Endodermal cell (in vitro differentiated cells): Measurements from ENCODE around the gene NLRP9. TPM values are rescaled to one million over a fixed set of nuclear protein-coding genes. Genes with fewer than 3 reads are reported as not detected.

ENCODE experiments used
- DNase-seq: peaks from one replicate; pipeline ENCODE4 v3.0.0-alpha.2; 2017
- H3K27ac ChIP-seq: 2 replicates; pipeline ENCODE4 v1.5.1; 2013; ENCODE audit warnings: mild to moderate bottlenecking, low read depth, low read length, moderate library complexity
- H3K27me3 ChIP-seq: 2 replicates; pipeline ENCODE4 v1.6.1; 2013; ENCODE audit warnings: mild to moderate bottlenecking, low read length, moderate library complexity; ENCODE audit not compliant: insufficient read depth, control insufficient read depth, poor library complexity, severe bottlenecking
- H3K36me3 ChIP-seq: 2 replicates; pipeline ENCODE4 v1.7.0; 2013; ENCODE audit warnings: mild to moderate bottlenecking, low read length, moderate library complexity; ENCODE audit not compliant: control insufficient read depth, insufficient read depth
- H3K4me1 ChIP-seq: one replicate; pipeline ENCODE4 v1.7.0; 2013; ENCODE audit warnings: low read length; ENCODE audit not compliant: control insufficient read depth, insufficient read depth
- H3K4me3 ChIP-seq: 2 replicates; pipeline ENCODE4 v1.5.1; 2013; ENCODE audit warnings: mild to moderate bottlenecking, low read length, moderate library complexity
- H3K9ac ChIP-seq: 2 replicates; pipeline ENCODE4 v1.6.1; 2013; ENCODE audit warnings: mild to moderate bottlenecking, low read length, moderate library complexity; ENCODE audit not compliant: poor library complexity, severe bottlenecking; ENCODE audit errors: extremely low read depth
- H3K9me3 ChIP-seq: 2 replicates; pipeline ENCODE4 v1.6.1; 2013; ENCODE audit warnings: mild to moderate bottlenecking, low read length, moderate library complexity; ENCODE audit not compliant: control insufficient read depth
- H3K27ac Mint-ChIP-seq: 2 replicates; pipeline ENCODE4 v1.8.0; 2020; ENCODE audit warnings: mixed read lengths
- H3K27me3 Mint-ChIP-seq: 2 replicates; pipeline ENCODE4 v1.8.0; 2021; ENCODE audit warnings: mild to moderate bottlenecking, mixed read lengths; ENCODE audit not compliant: insufficient read depth
- H3K36me3 Mint-ChIP-seq: 2 replicates; pipeline ENCODE4 v1.8.0; 2020; ENCODE audit warnings: low read depth, mixed read lengths
- H3K4me1 Mint-ChIP-seq: 2 replicates; pipeline ENCODE4 v1.8.0; 2020; ENCODE audit warnings: mixed read lengths
- H3K4me3 Mint-ChIP-seq: 2 replicates; pipeline ENCODE4 v1.8.0; 2020; ENCODE audit warnings: mild to moderate bottlenecking, moderate library complexity, mixed read lengths
- H3K9me3 Mint-ChIP-seq: 2 replicates; pipeline ENCODE4 v1.8.0; 2020; ENCODE audit warnings: mild to moderate bottlenecking, mixed read lengths
- CTCF ChIP-seq: fragments of 200-600 bp; sonication (generic); conservative IDR thresholded peaks from 2 replicates; pipeline ENCODE4 v1.5.0; 2021; ENCODE audit warnings: antibody characterized with exemption, mild to moderate bottlenecking
- WGBS, 2 experiments: methylation state at CpG; one replicate each; pipeline versions ENCODE4 v1.1.5 to v1.1.7; 2013; ENCODE audit warnings: missing lambda C conversion rate in 2 of 2, mixed read lengths in 1 of 2; ENCODE audit not compliant: insufficient coverage in 1 of 2, insufficient read length in 1 of 2; 5-methylcytosine and 5-hydroxymethylcytosine counted together
- total RNA-seq, 2 donors: library from RNA; stranded (reverse); fragmentation: NEBNext Ultra II Directional in 1 of 2; extraction: Animal tissue kit (Norgen Biotek cat#: 25700) in 1 of 2; gene quantifications; 2 replicates in 1 of 2; 3 replicates in 1 of 2; pipeline ENCODE4 v1.2.1, GENCODE V29; 2021

The NLRP9 gene
- total RNA-seq, 2 donors from 2014 or later, result not detected

GRCh38 chr19:55687281-55688201 is 50.7 kb downstream of the NLRP9 start:
- Mint-ChIP-seq H3K9me3 (no peaks in the 10 kb centered on the region), H3K27ac (no peak overlapping the region), H3K27me3 (no peaks in the 10 kb centered on the region), H3K36me3 (peaks cover 39% of the 10 kb centered on the region), H3K4me1 (peaks cover 13% of the 10 kb centered on the region), H3K4me3 (no peak overlapping the region)
- H3K4me1 ChIP-seq, result peaks cover 12% of the 10 kb centered on the region
- WGBS, 2 experiments, result 95 to 98% methylated on average over 8 to 22 of the region's 22 CpGs
- no peaks in the 10 kb centered on the region for H3K9me3 ChIP-seq
- no peak overlapping the region for H3K9ac ChIP-seq
- no peak for DNase-seq
- no peak overlapping the region for H3K27ac ChIP-seq
- H3K27me3 ChIP-seq, result no peaks in the 10 kb centered on the region
- no peak overlapping the region for H3K4me3 ChIP-seq
- H3K36me3 ChIP-seq, result peaks cover 26% of the 10 kb centered on the region
- TF ChIP-seq CTCF, result no peak

GRCh38 chr19:55686311-55687050 is 51.7 kb downstream of the NLRP9 start:
- Mint-ChIP-seq H3K9me3 (no peaks in the 10 kb centered on the region), H3K4me3 (no peak overlapping the region), H3K4me1 (peaks cover 13% of the 10 kb centered on the region), H3K27me3 (no peaks in the 10 kb centered on the region), H3K27ac (no peak overlapping the region), H3K36me3 (peaks cover 42% of the 10 kb centered on the region)
- Histone ChIP-seq H3K36me3 (peaks cover 35% of the 10 kb centered on the region), H3K27ac (no peak overlapping the region), H3K27me3 (no peaks in the 10 kb centered on the region), H3K9ac (no peak overlapping the region), H3K9me3 (no peaks in the 10 kb centered on the region), H3K4me1 (peaks cover 12% of the 10 kb centered on the region), H3K4me3 (no peak overlapping the region)
- TF ChIP-seq CTCF, result no peak
- no peak for DNase-seq
- 94 to 97% methylated on average over 25 to 29 of the region's 29 CpGs for WGBS, 2 experiments

GRCh38 chr19:55685776-55686175 is 52.4 kb downstream of the NLRP9 start:
- H3K4me3 Mint-ChIP-seq, result no peak overlapping the region
- Histone ChIP-seq H3K36me3 (peaks cover 41% of the 10 kb centered on the region), H3K27ac (no peak overlapping the region), H3K27me3 (no peaks in the 10 kb centered on the region), H3K9me3 (no peaks in the 10 kb centered on the region), H3K9ac (no peak overlapping the region), H3K4me3 (no peak overlapping the region), H3K4me1 (peaks cover 12% of the 10 kb centered on the region)
- WGBS, 2 experiments, result 95 to 100% methylated on average over 1 to 6 of the region's 6 CpGs
- peaks cover 13% of the 10 kb centered on the region for H3K4me1 Mint-ChIP-seq
- DNase-seq, result no peak
- TF ChIP-seq CTCF, result no peak
- peaks cover 38% of the 10 kb centered on the region for H3K36me3 Mint-ChIP-seq
- no peaks in the 10 kb centered on the region for H3K27me3 Mint-ChIP-seq
- no peaks in the 10 kb centered on the region for H3K9me3 Mint-ChIP-seq
- no peak overlapping the region for H3K27ac Mint-ChIP-seq
